Osteoblast (primary cell): Measurements from ENCODE around the gene PTH1R. TPM values are rescaled to one million over a fixed set of nuclear protein-coding genes. Genes with fewer than 3 reads are reported as not detected.
A peak's percentile ranks its signal among the peaks of the same experiment; 100 is the strongest.

Experiments used
- DNase-seq: peaks from one replicate; pipeline ENCODE4 v3.0.0; 2011; ENCODE audit warnings: low spot score, mixed read lengths; ENCODE audit not compliant: insufficient read length; ENCODE audit errors: missing footprints
- H2AFZ ChIP-seq: 2 replicates; pipeline ENCODE4 v1.6.0; 2011; ENCODE audit warnings: mild to moderate bottlenecking, low read length
- H3K27ac ChIP-seq: 2 replicates; pipeline ENCODE4 v1.5.1; 2011; ENCODE audit warnings: mild to moderate bottlenecking, low read depth, low read length, moderate library complexity
- H3K27me3 ChIP-seq: 2 replicates; pipeline ENCODE4 v1.6.0; 2012; ENCODE audit warnings: mild to moderate bottlenecking, control low read depth, inconsistent platforms, low read length, moderate library complexity; ENCODE audit not compliant: insufficient read depth
- H3K36me3 ChIP-seq: 2 replicates; pipeline ENCODE4 v1.5.1; 2011; ENCODE audit warnings: mild to moderate bottlenecking, low read length, control low read depth, moderate library complexity; ENCODE audit not compliant: insufficient read depth
- H3K4me1 ChIP-seq: 2 replicates; pipeline ENCODE4 v1.5.1; 2011; ENCODE audit warnings: mild to moderate bottlenecking, low read length, control low read depth, moderate library complexity; ENCODE audit not compliant: insufficient read depth
- H3K4me2 ChIP-seq: 2 replicates; pipeline ENCODE4 v1.6.0; 2011; ENCODE audit warnings: mild to moderate bottlenecking, low read length; ENCODE audit not compliant: insufficient read depth
- H3K4me3 ChIP-seq: fragments of 200-600 bp; sonication (generic); 3 replicates; pipeline ENCODE4 v1.5.1; 2012; ENCODE audit warnings: mild to moderate bottlenecking, low read length, inconsistent platforms; ENCODE audit not compliant: insufficient read depth
- H3K79me2 ChIP-seq: 2 replicates; pipeline ENCODE4 v1.6.0; 2012; ENCODE audit warnings: mild to moderate bottlenecking, low read length, control low read depth, inconsistent platforms; ENCODE audit not compliant: insufficient read depth
- H3K9me3 ChIP-seq: 2 replicates; pipeline ENCODE4 v1.5.1; 2011; ENCODE audit warnings: low read depth, low read length, control low read depth
- H4K20me1 ChIP-seq: 2 replicates; pipeline ENCODE4 v1.6.0; 2012; ENCODE audit warnings: mild to moderate bottlenecking, low read length, control low read depth; ENCODE audit not compliant: insufficient read depth
- CTCF ChIP-seq: IDR thresholded peaks from 2 replicates; pipeline ENCODE4 v1.5.1; 2011; ENCODE audit warnings: mild to moderate bottlenecking, low read depth, low read length, moderate library complexity; ENCODE audit errors: extremely low read depth
- total RNA-seq: library from RNA; depleted of rRNA; stranded (reverse); fragments of >200 nt; gene quantifications from 2 replicates; pipeline ENCODE4 v1.2.3, GENCODE V29; 2012

The PTH1R gene
- total RNA-seq, 1 donor, result 0.36 TPM

- Histone ChIP-seq H3K4me3 (no peak overlapping the region), H2AFZ (no peak overlapping the region), H3K27ac (no peak overlapping the region), H3K4me2 (no peak overlapping the region), H3K79me2 (no peaks in the 10 kb centered on the region), H3K9me3 (no peaks in the 10 kb centered on the region), H3K4me1 (peaks cover 10% of the 10 kb centered on the region), H3K36me3 (no peaks in the 10 kb centered on the region), H3K27me3 (peaks cover under 1% of the 10 kb centered on the region), H4K20me1 (no peaks in the 10 kb centered on the region)
- DNase-seq, result peak; percentile 52
- TF ChIP-seq CTCF, result no peak
Observed at GRCh38 chr3:46850468-46850779, 27.1 kb upstream of the PTH1R start.

GRCh38 chr3:46851364-46852333 lies 25.9 kb upstream of the PTH1R start:
- Histone ChIP-seq H3K27ac (no peak overlapping the region), H3K4me2 (no peak overlapping the region), H3K4me1 (peaks cover 4% of the 10 kb centered on the region), H2AFZ (no peak overlapping the region), H3K79me2 (no peaks in the 10 kb centered on the region), H3K36me3 (no peaks in the 10 kb centered on the region), H3K9me3 (no peaks in the 10 kb centered on the region), H3K27me3 (peaks cover 4% of the 10 kb centered on the region), H4K20me1 (no peaks in the 10 kb centered on the region), H3K4me3 (no peak overlapping the region)
- no peak for TF ChIP-seq CTCF
- DNase-seq, result peak; percentile 77

- Histone ChIP-seq H2AFZ (no peak overlapping the region), H3K4me2 (no peak overlapping the region), H4K20me1 (no peaks in the 10 kb centered on the region), H3K9me3 (no peaks in the 10 kb centered on the region), H3K27me3 (peaks cover 4% of the 10 kb centered on the region), H3K79me2 (no peaks in the 10 kb centered on the region), H3K4me1 (peaks cover 4% of the 10 kb centered on the region), H3K36me3 (no peaks in the 10 kb centered on the region), H3K4me3 (no peak overlapping the region), H3K27ac (no peak overlapping the region)
- DNase-seq, result no peak
- TF ChIP-seq CTCF, result no peak
Observed at GRCh38 chr3:46852334-46852720, 25.2 kb upstream of the PTH1R start.

GRCh38 chr3:46852839-46853355 lies 24.6 kb upstream of the PTH1R start:
- Histone ChIP-seq H3K36me3 (no peaks in the 10 kb centered on the region), H3K27me3 (peaks cover 4% of the 10 kb centered on the region), H3K9me3 (no peaks in the 10 kb centered on the region), H3K4me2 (no peak overlapping the region), H3K4me1 (peaks cover 1% of the 10 kb centered on the region), H4K20me1 (no peaks in the 10 kb centered on the region), H2AFZ (no peak overlapping the region), H3K4me3 (no peak overlapping the region), H3K79me2 (no peaks in the 10 kb centered on the region), H3K27ac (no peak overlapping the region)
- no peak for TF ChIP-seq CTCF
- DNase-seq, result peak; percentile 26
